Smooth muscle cell (in vitro differentiated cells): Measurements from ENCODE around the gene GFPT2. TPM values are rescaled to one million over a fixed set of nuclear protein-coding genes. Genes with fewer than 3 reads are reported as not detected.
A peak's percentile ranks its signal among the peaks of the same experiment; 100 is the strongest.

ENCODE experiments used
- DNase-seq: peaks from one replicate; lab custom pipeline; 2025; ENCODE audit not compliant: unreplicated experiment; lab: John Stamatoyannopoulos, UW
- H2AFZ ChIP-seq: fragments of 200-600 bp; sonication (generic); 2 replicates; pipeline ENCODE4 v1.6.0; 2016; ENCODE audit warnings: antibody characterized with exemption, low read depth, mild to moderate bottlenecking
- H3F3A ChIP-seq: fragments of 200-600 bp; sonication (generic); 2 replicates; pipeline ENCODE4 v1.6.0; 2017; ENCODE audit warnings: antibody characterized with exemption, low read depth
- H3K27ac ChIP-seq: fragments of 200-600 bp; sonication (generic); 2 replicates; pipeline ENCODE4 v1.5.1; 2016; ENCODE audit warnings: low read depth, mild to moderate bottlenecking
- H3K27me3 ChIP-seq: fragments of 200-600 bp; sonication (generic); 2 replicates; pipeline ENCODE4 v1.6.1; 2016; ENCODE audit warnings: low read depth, mild to moderate bottlenecking
- H3K36me3 ChIP-seq: fragments of 200-600 bp; sonication (generic); 2 replicates; pipeline ENCODE4 v1.5.1; 2016; ENCODE audit warnings: low read depth
- H3K4me1 ChIP-seq: fragments of 200-600 bp; sonication (generic); 2 replicates; pipeline ENCODE4 v1.5.1; 2016; ENCODE audit warnings: low read depth
- H3K4me2 ChIP-seq: fragments of 200-600 bp; sonication (generic); 2 replicates; pipeline ENCODE4 v1.6.0; 2016; ENCODE audit warnings: mild to moderate bottlenecking
- H3K4me3 ChIP-seq: fragments of 200-600 bp; sonication (generic); 2 replicates; pipeline ENCODE4 v1.5.1; 2016; ENCODE audit warnings: mild to moderate bottlenecking
- H3K79me2 ChIP-seq: fragments of 200-600 bp; sonication (generic); 2 replicates; pipeline ENCODE4 v1.6.0; 2016; ENCODE audit warnings: low read depth, mild to moderate bottlenecking
- H3K9ac ChIP-seq: fragments of 200-600 bp; sonication (generic); 2 replicates; pipeline ENCODE4 v1.6.0; 2016; ENCODE audit warnings: low read depth
- H3K9me3 ChIP-seq: fragments of 200-600 bp; sonication (generic); replicated peaks from 2 replicates; pipeline ENCODE4 v1.5.1; 2016; ENCODE audit warnings: low read depth
- H4K20me1 ChIP-seq: fragments of 200-600 bp; sonication (generic); 2 replicates; pipeline ENCODE4 v1.6.0; 2016; ENCODE audit warnings: low read depth
- CTCF ChIP-seq: fragments of 200-600 bp; sonication (generic); IDR thresholded peaks from 2 replicates; pipeline ENCODE4 v1.5.1; 2017; ENCODE audit warnings: borderline replicate concordance, mild to moderate bottlenecking, antibody characterized with exemption; ENCODE audit not compliant: insufficient read depth, poor library complexity, severe bottlenecking
- WGBS: methylation state at CpG from one replicate; pipeline ENCODE4 v1.1.7; 2016; ENCODE audit warnings: low lambda C conversion rate; 5-methylcytosine and 5-hydroxymethylcytosine counted together
- polyA plus RNA-seq: library from polyadenylated mRNA; unstranded; fragments of >200 nt; fragmentation: Nextera tagmentation; extraction: Ambion mirVana; gene quantifications from 2 replicates; pipeline ENCODE4 v1.2.1, GENCODE V29; 2016
- total RNA-seq: library from RNA; depleted of rRNA; stranded (reverse); fragments of >200 nt; gene quantifications from 2 replicates; pipeline ENCODE4 v1.2.3, GENCODE V29; 2014

Gene GFPT2
- total and polyA plus RNA-seq, 2 experiments from 2014 or later: 137 to 243 TPM

GRCh38 chr5:180365829-180366228 is 12.7 kb upstream of the GFPT2 start:
- no peak overlapping the region for H3K4me2 ChIP-seq

GRCh38 chr5:180364306-180364856 is 11.2 kb upstream of the GFPT2 start:
- no peak overlapping the region for H2AFZ ChIP-seq
- H4K20me1 ChIP-seq: no peaks in the 10 kb centered on the region
- H3K4me1 ChIP-seq: no peaks in the 10 kb centered on the region
- H3K27ac ChIP-seq: no peak overlapping the region
- DNase-seq: no peak
- H3K4me3 ChIP-seq: no peak overlapping the region
- H3K4me2 ChIP-seq: no peak overlapping the region
- H3K9ac ChIP-seq: no peak overlapping the region
- TF ChIP-seq CTCF: no peak
- no peaks in the 10 kb centered on the region for H3K27me3 ChIP-seq
- no peaks in the 10 kb centered on the region for H3F3A ChIP-seq
- no peaks in the 10 kb centered on the region for H3K79me2 ChIP-seq
- whole genome bisulfite sequencing: 92% methylated on average over 10 of the region's 10 CpGs
- H3K9me3 ChIP-seq: no peaks in the 10 kb centered on the region
- no peaks in the 10 kb centered on the region for H3K36me3 ChIP-seq

More at GRCh38 chr5:180365829-180366228, 12.7 kb upstream of the GFPT2 start:
- Histone ChIP-seq H3K36me3 (no peaks in the 10 kb centered on the region), H3K9ac (no peak overlapping the region), H3K4me1 (no peaks in the 10 kb centered on the region), H4K20me1 (no peaks in the 10 kb centered on the region), H3K9me3 (no peaks in the 10 kb centered on the region), H3K4me3 (no peak overlapping the region), H3K79me2 (no peaks in the 10 kb centered on the region), H2AFZ (peak overlapping the region; percentile 56), H3K27ac (no peak overlapping the region), H3F3A (no peaks in the 10 kb centered on the region), H3K27me3 (no peaks in the 10 kb centered on the region)
- DNase-seq: no peak
- 90% methylated on average over 4 of the region's 4 CpGs for WGBS
- TF ChIP-seq CTCF: no peak

GRCh38 chr5:180360078-180360957 is 7.2 kb upstream of the GFPT2 start:
- Histone ChIP-seq H3K27me3 (no peaks in the 10 kb centered on the region), H3K27ac (no peak overlapping the region), H3K9me3 (no peaks in the 10 kb centered on the region), H3F3A (no peaks in the 10 kb centered on the region), H3K9ac (no peak overlapping the region), H3K79me2 (no peaks in the 10 kb centered on the region), H3K36me3 (no peaks in the 10 kb centered on the region), H2AFZ (no peak overlapping the region), H4K20me1 (no peaks in the 10 kb centered on the region), H3K4me2 (no peak overlapping the region), H3K4me1 (no peaks in the 10 kb centered on the region), H3K4me3 (no peak overlapping the region)
- WGBS: 95% methylated on average over 24 of the region's 24 CpGs
- DNase-seq: no peak
- TF ChIP-seq CTCF: no peak
